Measurements from ENCODE around the gene ATG2A.

- TF ChIP-seq POLR2A (IDR thresholded peaks at IDR 0.05; ENCODE audit: low read length) (no peak), GATA1 (IDR thresholded peaks at IDR 0.05; ENCODE audit: low read depth, low read length) (no peak)
Measured at GRCh38 chr11:64963072-64963631, 46.1 kb upstream of the ATG2A start.

All from erythroblast (primary cell).